ENCODE measurements around the gene SGMS1.

Gene SGMS1

DNA sequence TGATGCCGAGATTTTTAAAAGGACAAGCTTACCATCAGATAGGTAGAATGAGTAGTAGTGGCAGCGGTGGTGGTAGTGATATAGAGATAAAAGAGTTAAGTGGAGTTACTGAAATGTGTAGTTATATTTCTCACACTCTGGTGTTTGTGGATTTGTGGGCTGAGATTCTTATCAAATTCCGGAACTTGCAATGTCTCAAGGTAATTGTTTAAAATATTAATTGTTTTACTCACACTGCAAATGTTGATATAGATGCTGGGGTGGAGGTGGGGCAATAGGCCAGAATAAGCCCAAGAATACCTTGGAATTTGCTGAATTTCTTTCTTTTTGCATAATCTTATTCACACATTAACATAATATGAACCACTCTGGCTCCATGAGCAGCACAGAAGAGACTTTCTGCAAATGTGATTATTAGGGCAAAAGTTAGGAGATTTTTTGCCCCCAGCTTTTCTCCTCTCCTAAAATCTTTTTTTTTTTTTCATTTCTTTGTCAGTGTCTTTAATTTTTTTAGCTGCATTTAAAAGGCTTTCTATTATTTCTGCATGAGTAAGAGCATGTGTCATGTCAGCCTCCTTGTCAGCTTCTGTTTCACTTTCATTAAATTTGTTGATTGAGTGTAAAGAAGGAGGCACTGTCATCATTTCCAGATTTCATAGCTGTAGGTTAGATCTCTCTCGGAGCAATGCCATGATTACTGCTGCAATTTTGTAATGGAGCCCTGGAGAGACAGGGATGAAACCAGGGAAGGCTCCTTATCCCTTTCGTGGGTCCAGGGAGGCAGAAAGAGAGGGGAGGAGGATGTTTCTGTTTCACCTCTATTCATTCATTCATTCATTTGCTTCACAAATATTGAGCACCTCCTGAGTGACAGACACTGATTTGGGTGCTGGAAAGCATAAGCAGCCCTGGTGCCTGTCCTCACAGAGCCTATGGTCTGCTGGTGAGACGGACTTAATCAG is 13.1 kb upstream of the SGMS1 start:
- DNase-seq (ENCODE audit: low spot score): no peak

DNA sequence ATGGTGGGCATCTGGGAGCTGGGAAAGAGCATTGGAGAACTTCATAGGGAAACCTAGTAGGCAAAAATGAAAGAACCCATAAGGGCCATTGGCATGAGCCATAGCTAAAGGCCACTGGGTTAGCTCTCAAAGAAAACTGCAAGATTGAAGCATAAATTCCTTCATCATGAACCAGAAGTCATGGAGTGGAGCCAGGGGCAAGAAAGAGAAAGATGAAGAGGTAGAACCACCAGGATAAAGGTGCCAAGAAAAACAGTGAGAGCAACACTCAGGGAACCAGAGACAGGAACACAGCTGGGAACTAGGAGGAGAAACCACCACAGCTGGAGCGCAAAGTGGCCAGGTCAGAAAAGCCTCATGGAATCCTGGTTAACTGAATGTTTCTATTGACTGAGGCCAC is 11.5 kb upstream of the SGMS1 start:
- no peak for DNase-seq (ENCODE audit: low spot score)

DNA sequence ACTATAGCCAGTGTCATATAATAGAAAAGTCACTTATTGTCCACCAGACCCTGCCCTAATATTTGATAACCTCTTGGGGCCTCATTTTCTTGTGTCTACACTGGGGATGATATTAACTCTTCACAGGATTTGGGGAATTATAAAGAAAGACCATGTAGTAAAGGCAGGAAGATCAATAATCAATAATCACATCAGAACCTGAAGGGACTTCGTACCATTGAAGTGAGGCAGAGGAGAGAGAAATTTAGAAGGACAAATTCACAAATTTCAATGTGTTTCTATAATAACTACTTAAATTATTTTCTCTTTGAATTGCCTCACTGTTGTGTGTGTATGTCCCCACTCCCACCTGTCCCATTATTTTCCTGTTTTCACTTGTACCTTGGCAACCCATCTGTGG is 10.7 kb upstream of the SGMS1 start:
- no peak for DNase-seq (ENCODE audit: low spot score)

DNA sequence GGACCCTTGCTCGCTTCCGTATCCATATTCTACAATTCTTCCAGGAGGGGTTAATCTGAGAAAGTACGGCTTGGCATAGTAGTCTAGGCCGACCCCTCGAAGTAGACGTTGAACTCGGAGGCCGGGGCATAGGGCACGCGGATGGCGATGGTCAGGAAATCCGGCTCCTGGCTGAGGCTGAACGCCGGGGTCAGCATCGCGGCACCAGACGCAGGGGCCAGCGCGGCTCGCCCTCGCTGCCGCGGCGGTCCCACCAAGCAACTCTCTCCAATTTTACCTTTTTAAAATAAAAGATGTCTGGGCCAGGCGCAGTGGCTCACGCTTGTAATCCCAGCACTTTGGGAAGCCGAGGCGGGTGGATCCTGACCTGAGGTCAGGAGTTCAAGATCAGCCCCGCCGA is 7.3 kb upstream of the SGMS1 start:
- DNase-seq (ENCODE audit: low spot score): no peak

DNA sequence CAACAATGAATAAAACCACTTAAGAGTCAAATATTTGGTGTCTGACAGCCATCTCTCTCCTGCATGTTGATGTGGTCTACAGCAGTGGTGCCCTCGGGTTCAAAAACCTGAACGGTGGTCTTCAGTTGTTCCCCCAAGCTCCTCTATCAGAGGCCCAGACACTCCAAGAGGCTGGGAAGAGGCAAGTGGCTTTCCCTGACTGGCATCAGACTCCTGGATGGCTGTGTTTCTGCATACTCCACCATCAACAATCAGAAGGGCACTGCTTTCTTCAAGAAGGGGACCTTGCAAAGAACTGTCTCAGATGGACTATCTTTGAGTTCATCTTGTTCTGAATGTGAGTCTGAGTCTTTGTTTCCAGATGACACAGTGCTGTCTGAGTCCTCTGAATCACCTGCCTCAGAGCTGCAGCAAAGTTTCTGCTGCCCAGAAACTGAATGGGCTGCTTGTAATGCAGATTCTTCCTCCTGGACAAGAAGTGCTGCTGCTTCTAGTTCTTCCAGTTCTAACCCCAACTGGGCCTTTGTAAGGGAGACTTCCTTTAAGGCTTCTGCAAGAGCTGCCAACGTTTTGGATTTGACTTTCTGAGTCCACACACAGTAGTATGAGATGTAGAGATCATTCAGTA is 5.9 kb upstream of the SGMS1 start:
- no peak for DNase-seq (ENCODE audit: low spot score)

DNA sequence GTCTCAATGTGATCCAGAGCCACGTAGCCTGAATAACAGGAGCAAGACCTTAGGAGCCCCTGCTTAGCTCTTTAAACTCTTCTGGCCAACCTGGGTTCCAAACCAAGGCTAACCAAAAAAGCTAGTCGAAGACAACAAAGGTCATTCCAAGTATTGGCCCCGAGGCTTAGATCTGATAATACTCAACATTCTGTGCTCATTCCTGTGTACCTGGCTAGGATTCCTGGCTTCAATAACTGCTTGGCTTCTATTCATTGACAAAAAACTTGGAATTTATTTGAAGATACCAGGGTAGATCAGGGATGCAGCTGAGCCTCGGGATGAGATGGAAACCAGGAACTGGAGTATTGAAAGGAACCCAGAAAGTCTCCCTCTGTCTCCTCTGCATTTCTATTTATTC is 4.1 kb upstream of the SGMS1 start:
- DNase-seq (ENCODE audit: low spot score): no peak

DNA sequence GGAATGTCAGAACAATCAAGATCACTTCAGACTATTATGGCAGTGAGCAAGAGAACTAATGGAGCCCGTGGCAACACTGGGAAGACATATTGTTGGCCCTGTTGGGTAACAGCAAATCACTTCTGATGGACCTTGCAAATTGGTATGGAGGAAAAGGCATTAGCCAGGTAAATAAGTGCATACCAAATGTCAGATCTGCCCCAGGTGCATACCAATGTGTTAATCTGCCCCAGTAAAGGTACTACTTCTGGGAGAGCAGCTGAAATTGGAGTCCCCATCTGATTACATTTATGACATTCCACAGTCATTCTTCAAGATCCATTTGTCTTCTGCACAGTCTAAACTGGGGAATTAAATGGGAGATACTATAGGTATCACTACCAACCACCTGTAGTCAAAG is 3.7 kb upstream of the SGMS1 start:
- DNase-seq (ENCODE audit: low spot score): no peak

DNA sequence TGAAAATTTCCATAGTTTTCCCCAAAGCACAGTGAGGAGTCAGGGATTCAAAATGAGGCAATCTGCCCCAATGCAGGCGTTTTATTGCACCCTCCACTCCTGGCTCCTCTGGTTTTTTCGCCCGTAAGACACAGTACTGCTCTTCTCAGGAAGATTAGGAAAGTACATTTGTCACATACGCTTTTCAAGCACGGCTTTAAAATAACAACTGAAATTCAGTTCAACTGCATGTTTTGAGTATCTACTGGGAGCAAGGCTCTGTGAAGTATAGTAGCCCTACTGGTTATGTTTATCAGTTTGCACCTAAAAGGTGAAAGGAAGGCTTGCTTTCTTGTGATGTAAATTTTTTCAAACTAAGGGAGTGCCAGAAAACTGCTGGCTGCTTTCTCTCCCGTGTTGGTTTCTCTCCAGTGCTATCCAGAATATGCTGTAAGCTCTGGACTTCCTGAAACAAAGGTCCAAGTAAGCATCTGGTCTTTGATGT is 1.9 kb upstream of the SGMS1 start:
- no peak for DNase-seq (ENCODE audit: low spot score)

DNA sequence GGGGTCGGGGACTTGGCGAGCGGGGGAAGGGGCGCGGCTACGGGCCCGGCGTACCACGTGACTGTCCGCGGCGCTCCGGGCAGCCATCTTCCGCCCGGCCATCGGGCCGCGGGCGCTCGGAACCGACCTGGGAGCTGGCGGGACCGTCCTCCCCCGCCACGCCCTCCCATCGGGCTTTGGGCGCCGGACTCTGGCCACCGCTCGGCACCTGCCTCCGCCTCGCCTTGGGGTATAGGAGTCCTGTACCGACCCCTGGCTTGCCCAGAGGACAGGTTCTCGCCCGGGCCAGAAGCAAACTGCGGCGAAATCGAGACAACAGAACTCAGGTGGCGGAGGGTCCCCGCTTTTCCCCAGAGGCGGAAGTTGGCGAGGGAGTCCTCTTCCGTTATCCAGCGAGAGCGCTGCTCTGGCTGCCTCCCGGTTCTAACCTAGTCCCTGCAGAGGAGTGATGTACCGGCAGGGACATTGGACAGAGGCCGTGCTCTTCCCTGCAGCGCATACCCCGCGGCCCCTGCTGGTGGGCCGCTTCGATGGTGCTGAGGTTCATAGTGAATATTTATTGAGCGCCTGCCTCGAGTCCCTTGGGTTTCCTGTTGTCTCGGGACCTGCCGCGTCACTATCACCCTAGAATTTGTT is 1.2 kb upstream of the SGMS1 start:
- DNase-seq (ENCODE audit: low spot score): peak; percentile 90

DNA sequence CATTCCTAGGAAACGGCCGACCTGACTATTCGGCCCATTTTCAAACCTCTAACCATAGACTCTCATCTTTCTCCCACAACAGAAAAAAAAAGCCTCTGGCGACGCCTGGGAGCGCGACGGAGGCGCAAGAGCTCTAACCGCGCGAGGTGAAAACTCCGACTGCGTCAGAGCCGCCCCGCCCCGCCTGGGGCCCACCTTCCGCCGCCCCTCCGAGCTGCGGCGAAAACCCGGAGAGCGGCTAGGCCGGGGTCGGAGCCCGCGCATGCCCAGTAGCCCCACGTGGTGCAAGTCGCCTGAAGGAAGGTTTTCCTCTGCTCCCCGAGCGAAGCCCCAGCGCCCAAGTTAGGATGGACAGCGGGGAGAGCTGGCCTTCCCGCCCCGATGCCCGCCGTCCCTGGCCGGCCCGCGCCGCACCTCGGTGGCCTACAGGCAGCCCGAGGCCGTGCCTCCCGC is 683 bp upstream of the SGMS1 start:
- DNase-seq (ENCODE audit: low spot score): peak; percentile 98

DNA sequence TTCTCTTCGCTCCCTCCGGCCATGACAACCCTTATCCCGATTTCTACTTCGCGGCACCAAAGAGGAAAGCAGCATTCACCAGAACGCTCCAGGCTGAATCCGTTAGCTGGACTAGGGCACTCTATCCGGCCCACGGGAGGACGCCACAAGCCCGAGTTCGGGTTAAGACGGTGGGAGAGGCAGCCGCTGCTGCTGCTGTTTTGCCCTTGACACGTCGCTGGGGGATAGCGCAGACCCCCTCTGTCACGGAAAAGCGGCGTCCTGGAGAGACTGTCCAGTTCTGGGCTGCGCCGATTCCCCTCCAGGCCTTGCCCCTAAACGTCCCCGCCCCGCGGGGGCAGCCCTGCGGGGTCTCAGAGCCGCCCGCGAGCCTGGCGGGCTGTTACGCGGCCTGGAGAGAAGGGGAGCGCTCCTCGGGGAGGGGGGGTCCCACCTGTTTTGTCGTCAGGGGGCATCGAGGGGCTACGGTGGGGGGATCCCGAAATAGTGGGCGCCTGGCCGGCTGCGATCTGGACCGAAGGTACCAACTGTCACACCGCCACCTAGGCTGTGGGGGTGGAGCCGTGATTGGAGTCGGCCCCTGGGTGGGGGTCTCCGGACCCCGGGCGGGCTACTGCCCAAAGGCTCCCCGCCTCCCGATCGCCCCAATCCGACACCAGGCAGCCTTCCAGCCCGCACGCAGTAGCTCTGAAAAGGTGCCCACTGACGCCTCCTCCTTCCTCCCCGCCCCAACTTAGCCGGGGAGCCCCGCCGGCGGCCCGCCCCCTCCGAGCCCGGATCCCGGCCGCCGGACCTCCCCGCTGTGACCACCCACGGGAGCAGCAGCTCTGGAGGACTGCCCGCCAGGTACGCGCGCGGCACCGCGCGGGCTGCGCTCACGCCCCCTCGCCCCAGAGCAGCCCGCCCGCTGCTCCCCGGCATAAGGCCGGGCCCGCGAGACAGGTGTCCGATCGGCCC is 772 bp downstream of the SGMS1 start:
- peak; percentile 72 for DNase-seq (ENCODE audit: low spot score)

DNA sequence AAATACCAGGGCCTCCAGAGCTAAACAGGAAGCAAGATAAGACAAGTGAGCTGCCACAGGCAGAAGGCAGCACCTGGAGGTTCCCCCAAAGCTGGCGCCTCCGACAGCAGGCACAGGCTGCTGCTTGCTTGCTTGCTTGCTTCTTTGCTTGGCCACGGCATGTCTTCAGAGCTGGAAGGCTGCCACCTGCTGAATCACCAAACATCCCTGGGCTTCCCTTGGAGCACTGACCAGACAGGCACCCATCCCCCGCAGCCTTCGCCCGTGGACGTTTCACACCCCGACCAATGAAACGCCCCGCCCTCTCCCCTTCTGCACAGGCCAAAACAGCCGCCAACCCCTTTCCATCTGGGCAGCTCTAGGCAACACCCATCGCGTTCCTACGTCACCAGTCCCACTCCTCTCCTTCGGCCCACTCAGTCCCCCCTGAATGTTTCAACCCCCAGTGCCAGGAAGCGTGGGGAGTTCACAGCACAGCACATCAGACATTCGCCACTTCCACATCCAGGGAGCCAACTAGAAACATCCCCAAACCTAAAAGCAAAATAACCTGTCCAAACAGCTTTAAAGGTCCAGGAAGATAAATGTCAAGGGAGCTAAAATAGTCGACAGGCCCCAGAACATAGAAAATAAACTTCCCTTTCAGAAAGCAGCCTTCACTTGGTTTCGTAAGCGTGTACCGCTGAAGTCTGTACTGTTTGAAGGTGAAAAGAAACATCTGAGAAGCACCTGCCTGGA is 1.6 kb downstream of the SGMS1 start:
- DNase-seq (ENCODE audit: low spot score): peak; percentile 69

DNA sequence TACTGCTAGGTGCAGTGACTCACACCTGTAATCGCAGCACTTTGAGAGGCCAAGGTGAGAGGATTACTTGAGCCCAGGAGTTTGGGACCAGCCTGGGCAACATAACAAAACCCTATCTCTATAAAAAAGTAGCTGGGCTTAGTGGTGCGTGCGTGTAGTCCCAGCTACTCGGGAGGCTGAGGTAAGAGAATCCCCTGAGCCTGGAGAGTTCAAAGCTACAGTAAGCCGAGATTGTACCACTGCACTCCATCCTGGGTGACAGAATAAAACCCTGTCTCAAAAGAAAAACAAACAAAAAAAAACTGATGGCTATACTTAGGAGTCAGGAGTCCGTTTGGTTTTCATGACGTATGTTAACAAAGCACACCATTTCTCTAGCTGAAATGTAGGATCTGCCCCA is 2.9 kb downstream of the SGMS1 start:
- DNase-seq (ENCODE audit: low spot score): no peak

DNA sequence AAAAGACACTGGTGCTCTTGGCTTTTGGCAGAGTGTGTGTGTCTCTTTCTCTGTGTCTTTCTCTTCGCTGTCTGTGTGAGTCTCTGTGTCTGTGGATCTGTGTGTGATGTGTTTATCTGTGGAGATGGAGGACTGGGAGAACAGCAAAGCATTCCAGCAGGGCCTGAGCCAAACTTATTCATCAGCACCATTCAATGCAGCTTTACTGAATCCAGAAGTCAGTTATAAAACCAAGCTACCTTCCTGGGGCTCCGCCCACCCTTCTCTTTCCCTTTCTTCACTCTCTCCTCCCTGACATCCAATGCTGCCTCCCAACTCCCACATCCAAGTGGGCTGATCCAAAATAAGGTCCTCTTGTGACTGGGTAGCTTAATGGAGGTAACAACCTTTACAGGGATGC is 3.9 kb downstream of the SGMS1 start:
- DNase-seq (ENCODE audit: low spot score): no peak

DNA sequence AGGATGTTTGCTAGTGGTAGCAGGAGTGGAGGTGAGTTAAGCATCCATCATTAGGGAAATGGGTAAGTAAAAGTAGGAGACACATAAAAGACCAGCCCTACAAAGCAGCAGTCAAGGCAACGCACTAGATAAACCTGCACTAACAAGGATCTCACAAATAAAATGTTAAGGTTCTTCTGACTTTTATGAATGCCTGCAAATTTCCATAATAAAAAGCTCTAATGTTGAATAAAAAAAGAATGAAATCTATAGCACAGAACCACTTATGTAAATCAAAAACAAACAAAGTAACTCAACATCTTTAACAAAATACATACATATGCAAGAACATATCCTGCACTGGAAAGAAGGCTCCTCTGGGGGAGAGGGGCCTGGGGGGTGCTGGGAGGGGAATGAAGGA is 4.6 kb downstream of the SGMS1 start:
- no peak for DNase-seq (ENCODE audit: low spot score)

DNA sequence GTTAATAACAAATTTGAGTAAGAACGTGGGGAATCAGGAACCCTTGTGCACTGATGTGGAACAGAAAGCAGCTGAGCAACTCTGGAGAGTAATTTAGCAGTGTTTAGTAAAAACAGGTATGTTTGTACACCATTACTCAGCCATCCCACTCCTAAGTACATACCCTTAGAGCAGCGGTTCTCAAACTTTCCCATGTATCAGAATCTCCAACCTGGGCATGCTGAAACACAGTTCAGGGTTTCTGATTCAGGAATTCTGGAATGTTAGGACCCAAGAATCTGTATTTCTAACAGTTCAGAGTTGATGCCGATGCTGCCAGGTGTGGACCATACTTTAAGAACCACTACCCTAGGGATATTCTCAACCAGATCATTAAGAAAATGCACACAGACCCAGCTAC is 5.1 kb downstream of the SGMS1 start:
- DNase-seq (ENCODE audit: low spot score): no peak

DNA sequence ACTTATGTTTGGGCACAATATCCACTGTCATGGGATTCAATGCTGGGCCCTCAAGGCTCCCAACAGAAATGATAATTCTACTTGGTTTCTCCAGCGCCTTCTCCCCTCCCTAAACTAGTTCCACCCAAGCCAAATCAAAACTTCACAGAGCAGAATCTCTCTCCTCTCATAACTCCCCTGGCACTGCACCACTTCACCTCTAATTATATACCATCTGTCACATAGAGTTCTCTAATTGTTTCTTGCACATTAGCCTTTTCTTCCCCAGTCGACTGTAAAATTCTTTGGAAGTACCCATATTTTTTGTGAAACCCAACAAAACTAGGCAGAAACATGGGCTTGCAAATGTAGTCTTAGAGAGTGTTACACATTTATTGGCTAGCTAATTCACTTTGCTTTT is 8.1 kb downstream of the SGMS1 start:
- DNase-seq (ENCODE audit: low spot score): peak; percentile 55

DNA sequence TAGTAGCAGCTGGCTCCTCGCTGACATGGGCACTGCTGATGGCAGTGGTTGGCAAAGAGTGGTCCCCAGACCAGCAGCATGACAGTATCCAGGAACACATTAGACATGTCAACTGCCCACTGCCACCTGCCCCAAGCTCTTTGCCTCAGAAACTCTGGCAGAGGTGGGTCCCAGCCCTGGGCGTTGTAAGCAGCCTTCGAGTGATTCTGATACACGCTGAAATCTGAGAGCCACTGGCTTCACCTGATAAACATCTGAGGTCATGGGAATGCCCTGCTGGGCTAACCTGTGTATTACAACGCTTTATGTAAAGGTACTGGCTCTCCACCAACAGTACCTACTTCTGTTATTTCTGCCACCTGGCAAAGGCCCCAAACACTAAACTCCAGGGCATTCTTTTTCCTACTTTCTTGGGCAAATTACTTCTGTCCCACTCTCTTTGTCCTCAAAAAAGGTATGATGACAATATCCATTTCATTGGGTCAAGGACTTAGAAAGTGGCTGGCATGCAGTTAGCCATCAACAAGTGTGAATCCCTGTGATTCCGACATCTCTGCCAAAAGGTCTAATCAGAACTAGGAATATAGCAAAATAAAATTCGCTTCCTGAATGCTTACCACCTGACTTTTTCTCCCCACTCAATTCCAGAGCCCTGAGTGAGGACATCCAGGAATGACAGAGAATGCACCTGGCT is 9.2 kb downstream of the SGMS1 start:
- DNase-seq (ENCODE audit: low spot score): peak; percentile 49

DNA sequence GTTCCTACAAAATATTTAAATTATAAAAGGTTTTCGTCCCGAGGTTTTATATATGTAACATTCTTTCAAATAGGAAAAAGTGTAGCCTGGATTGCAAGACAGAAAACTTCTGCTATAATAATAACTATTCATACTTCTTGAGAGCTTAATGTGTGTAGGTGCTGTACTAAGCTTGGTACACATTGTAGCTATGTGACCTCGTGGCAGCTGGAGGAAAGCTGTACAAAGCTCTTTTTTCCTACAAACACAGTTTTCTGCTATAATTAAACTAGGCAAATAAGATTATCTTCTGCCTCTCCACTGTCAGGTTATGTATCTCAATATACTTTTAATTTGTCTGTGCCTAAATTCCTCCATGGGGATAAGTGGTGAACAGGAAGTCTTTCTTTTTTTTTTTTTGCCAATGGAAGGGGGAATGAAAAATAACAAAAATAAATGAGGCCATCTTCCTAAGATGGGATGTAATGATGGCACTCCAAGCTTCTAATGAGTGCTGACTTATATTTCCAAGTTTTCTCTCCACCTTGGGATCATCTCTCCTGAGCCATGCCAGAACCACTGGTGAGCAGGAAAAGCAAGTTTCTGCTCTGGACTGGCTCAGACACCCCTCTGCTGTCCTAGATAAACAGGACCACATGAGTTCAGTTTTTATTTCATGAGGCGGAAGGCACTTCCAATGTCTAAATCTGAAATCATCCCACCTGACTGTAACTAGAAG is 9.9 kb downstream of the SGMS1 start:
- no peak for DNase-seq (ENCODE audit: low spot score)

DNA sequence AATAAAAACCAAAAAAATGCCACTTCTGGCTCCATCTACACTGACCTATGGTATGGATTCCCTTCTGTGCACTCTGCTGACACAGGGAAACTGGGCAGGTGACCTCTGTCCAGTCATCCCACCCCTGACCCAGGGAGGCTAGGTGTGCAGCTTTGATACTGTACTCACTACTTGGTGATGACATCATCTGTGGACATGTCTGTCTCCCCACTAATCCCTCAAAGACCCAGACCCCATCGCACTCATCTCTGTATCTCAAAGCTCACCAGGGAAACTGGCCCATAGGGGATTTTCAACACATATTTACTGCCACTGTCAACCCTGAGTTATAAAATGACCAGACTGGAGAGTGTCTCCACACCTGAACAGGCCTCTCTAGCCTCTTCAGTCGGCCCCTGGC is 10.6 kb downstream of the SGMS1 start:
- no peak for DNase-seq (ENCODE audit: low spot score)

All from D341Med (cell line).